ENCODE measurements around the gene CHPF. TPM values are rescaled to one million over a fixed set of nuclear protein-coding genes. Genes with fewer than 3 reads are reported as not detected.

CHPF gene
- total and polyA plus RNA-seq, 10 of the 15 experiments (the other 5 are each of a cell fraction or from before 2014, with no cell fraction given) = 0.09 to 17.4 (median 8.3) TPM; not detected in 1

DNA sequence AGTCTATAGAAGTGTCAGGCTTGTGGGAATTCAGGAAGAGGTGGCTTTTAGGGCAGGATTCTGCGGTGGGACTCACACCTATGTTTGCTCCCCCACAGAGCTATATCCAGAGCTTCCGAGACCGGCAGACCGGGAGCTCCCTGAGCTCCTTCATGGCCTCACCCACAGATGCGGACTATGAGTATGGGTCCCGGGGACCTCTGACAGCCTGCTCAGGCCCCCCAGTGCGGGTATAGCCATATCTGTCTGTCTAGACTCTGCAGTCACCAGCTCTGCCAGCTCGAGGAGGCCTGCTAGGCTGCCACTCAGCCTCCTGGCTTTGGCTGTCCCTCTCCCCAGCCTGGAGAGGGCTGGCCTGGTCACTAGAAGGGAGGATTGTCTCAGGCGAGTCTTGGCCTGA, 6.0 kb upstream of the CHPF start:
- WGBS (ENCODE audit: insufficient coverage, insufficient replicate concordance, low lambda C conversion rate, missing lambda C conversion rate) = 32% methylated on average over 9 of the region's 9 CpGs
- TF ChIP-seq NR2C2 (IDR thresholded peaks at IDR 0.05; ENCODE audit: borderline replicate concordance, control insufficient read depth, insufficient read length, low read depth) (no peak), POLR2AphosphoS5 (IDR thresholded peaks at IDR 0.05; ENCODE audit: low read length) (no peak), ZNF24 (IDR thresholded peaks at IDR 0.05) (no peak), MEF2B (IDR thresholded peaks at IDR 0.05; ENCODE audit: partially characterized antibody, poor library complexity, severe bottlenecking) (no peak), POLR2A (IDR thresholded peaks at IDR 0.05; ENCODE audit: low read depth, low read length) (no peak), RBBP5 (conservative IDR thresholded peaks at IDR 0.05) (no peak), MTA2 (IDR thresholded peaks at IDR 0.05; ENCODE audit: low read depth) (no peak), NKRF (conservative IDR thresholded peaks at IDR 0.05) (no peak), JUNB (IDR thresholded peaks at IDR 0.05) (no peak), BCLAF1 (IDR thresholded peaks at IDR 0.05) (no peak), ASH2L (IDR thresholded peaks at IDR 0.05; ENCODE audit: borderline replicate concordance, low read depth) (no peak), IRF4 (IDR thresholded peaks at IDR 0.05; ENCODE audit: low read depth, low read length) (no peak), SIX5 (IDR thresholded peaks at IDR 0.05; ENCODE audit: low read depth, low read length, severe bottlenecking) (no peak), SMARCA5 (IDR thresholded peaks at IDR 0.05) (no peak), EGR1 (IDR thresholded peaks at IDR 0.05; ENCODE audit: borderline replicate concordance in 1 of 2, low read depth in 2 of 2, low read length in 2 of 2) (no peak), RAD51 (IDR thresholded peaks at IDR 0.05) (no peak)
- TF ChIP-seq, protein P1, sequence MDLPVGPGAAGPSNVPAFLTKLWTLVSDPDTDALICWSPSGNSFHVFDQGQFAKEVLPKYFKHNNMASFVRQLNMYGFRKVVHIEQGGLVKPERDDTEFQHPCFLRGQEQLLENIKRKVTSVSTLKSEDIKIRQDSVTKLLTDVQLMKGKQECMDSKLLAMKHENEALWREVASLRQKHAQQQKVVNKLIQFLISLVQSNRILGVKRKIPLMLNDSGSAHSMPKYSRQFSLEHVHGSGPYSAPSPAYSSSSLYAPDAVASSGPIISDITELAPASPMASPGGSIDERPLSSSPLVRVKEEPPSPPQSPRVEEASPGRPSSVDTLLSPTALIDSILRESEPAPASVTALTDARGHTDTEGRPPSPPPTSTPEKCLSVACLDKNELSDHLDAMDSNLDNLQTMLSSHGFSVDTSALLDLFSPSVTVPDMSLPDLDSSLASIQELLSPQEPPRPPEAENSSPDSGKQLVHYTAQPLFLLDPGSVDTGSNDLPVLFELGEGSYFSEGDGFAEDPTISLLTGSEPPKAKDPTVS (IDR thresholded peaks at IDR 0.05; ENCODE audit: low read depth, low read length) = no peak
- in situ Hi-C loops (cut with MboI) = no loop called here
- DNase-seq (ENCODE audit: low read depth, low spot score) (no peak), ATAC-seq (no peak), FAIRE-seq (no peak)
- H3K9ac ChIP-seq (ENCODE audit: control insufficient read depth, insufficient read depth, low read length) = no peak overlapping the region
- no peak overlapping the region for H3K4me2 ChIP-seq (ENCODE audit: control insufficient read depth, insufficient read depth)
- intact Hi-C loops (cut with micrococcal nuclease; ENCODE audit: unreplicated experiment) = no loop called here
- CTCF ChIA-PET = interaction anchor here (2.2 kb wide), 1 partner anchor 11 kb away, joined by 6 read pairs; no protein-coding TSS in a partner anchor
- RAD21 ChIA-PET (ENCODE audit: unreplicated experiment) = no interaction called here
- no peaks in the 10 kb centered on the region for H3K79me2 ChIP-seq (ENCODE audit: control insufficient read depth, insufficient read depth, low read length)
- SMC1A ChIA-PET (ENCODE audit: uncharacterized antibody, unreplicated experiment) = no interaction called here
- H3K4me1 ChIP-seq (ENCODE audit: control insufficient read depth, insufficient read depth, low read length) = no peaks in the 10 kb centered on the region; the same call in 1 of the 2 replicates
- H3K27me3 ChIP-seq (replicated peaks in 1 of 2; ENCODE audit: control insufficient read depth in 2 of 2, insufficient read depth in 2 of 2, low read length in 1 of 2) = peaks cover 8% of the 10 kb centered on the region in 2 experiments
- POLR2A ChIA-PET = no interaction called here
- no peaks in the 10 kb centered on the region for H3K36me3 ChIP-seq (ENCODE audit: control insufficient read depth in 2 of 2, insufficient read depth in 2 of 2, low read length in 1 of 2)
- H3K4me3 ChIP-seq = no peak overlapping the region
- H4K20me1 ChIP-seq (ENCODE audit: control insufficient read depth, insufficient read depth) = no peaks in the 10 kb centered on the region; the same call in 1 of the 2 replicates
- H2AFZ ChIP-seq (ENCODE audit: control insufficient read depth, low read depth, low read length) = no peak overlapping the region
- no TSS peak for BruUV-seq (replicated peaks)
- H3K27ac ChIP-seq (ENCODE audit: control insufficient read depth, insufficient read depth) = no peak overlapping the region
- no peaks in the 10 kb centered on the region; the same call in 2 of the 3 replicates for H3K9me3 ChIP-seq (replicated peaks; ENCODE audit: control insufficient read depth, insufficient read depth, low read length)

Data from GM12878 (cell line).